GM12878 (cell line): ENCODE data around the gene ZNF385C. TPM values are rescaled to one million over a fixed set of nuclear protein-coding genes. Genes with fewer than 3 reads are reported as not detected.

ENCODE experiments used
- ATAC-seq: fragments of 200-7000 bp; cut with Tn5 transposase; 3 replicates; pipeline ENCODE4 v1.9.1; 2020; ENCODE audit warnings: mild to moderate bottlenecking, moderate library complexity
- BruUV-seq: library from RNA; stranded (reverse); fragments of 400-500 nt; replicated peaks from 2 replicates; lab custom pipeline; 2021; lab: Mats Ljungman, UMichigan
- CTCF ChIA-PET: fragments of 300-600 bp; sonication (Branson Sonifier 250); formaldehyde crosslinking; extraction: SDS; loops from one replicate; lab custom pipeline; 2021; ENCODE audit warnings: inconsistent platforms; lab: Yijun Ruan, JAX
- POLR2A ChIA-PET: fragments of 350-600 bp; formaldehyde crosslinking; extraction: SDS; loops from one replicate; lab custom pipeline; 2021; ENCODE audit warnings: inconsistent platforms; lab: Charles Lee
- RAD21 ChIA-PET: fragments of 300-600 bp; sonication (Branson Sonifier 250); formaldehyde crosslinking; loops from one replicate; lab custom pipeline; 2023; ENCODE audit warnings: antibody characterized with exemption; ENCODE audit not compliant: unreplicated experiment; lab: Charles Lee
- SMC1A ChIA-PET: fragments of 300-600 bp; sonication (Branson Sonifier 250); formaldehyde crosslinking; loops from one replicate; lab custom pipeline; 2023; ENCODE audit not compliant: unreplicated experiment, uncharacterized antibody; lab: Charles Lee
- DNase-seq: peaks from one replicate; pipeline ENCODE4 v3.0.0-alpha.2; 2011; ENCODE audit warnings: low read depth, low spot score
- FAIRE-seq: peaks from 3 replicates; lab custom pipeline; 2011; peaks lifted over from hg19 to GRCh38; lab: Jason Lieb, UNC
- H2AFZ ChIP-seq: 2 replicates; pipeline ENCODE4 v1.6.0; 2011; ENCODE audit warnings: low read depth, low read length, control low read depth; ENCODE audit not compliant: control insufficient read depth
- H3K27ac ChIP-seq: 2 replicates; pipeline ENCODE4 v1.5.1; 2011; ENCODE audit warnings: control low read depth; ENCODE audit not compliant: control insufficient read depth, insufficient read depth
- H3K27me3 ChIP-seq, 2 experiments: replicated peaks in 1 of 2; 2 replicates each; pipeline versions ENCODE4 v1.6.0 to v1.6.1; 2011; ENCODE audit warnings: low read length in 1 of 2; ENCODE audit not compliant: control insufficient read depth in 2 of 2, insufficient read depth in 2 of 2
- H3K36me3 ChIP-seq, 2 experiments: 2 replicates each; pipeline ENCODE4 v1.5.1; 2011; ENCODE audit warnings: low read length in 1 of 2; ENCODE audit not compliant: control insufficient read depth in 2 of 2, insufficient read depth in 2 of 2
- H3K4me1 ChIP-seq: 2 replicates; pipeline ENCODE4 v1.6.1; 2011; ENCODE audit warnings: mild to moderate bottlenecking, low read length, moderate library complexity, mixed read lengths; ENCODE audit not compliant: control insufficient read depth, insufficient read depth
- H3K4me2 ChIP-seq: 2 replicates; pipeline ENCODE4 v1.6.0; 2011; ENCODE audit warnings: control low read depth; ENCODE audit not compliant: control insufficient read depth, insufficient read depth
- H3K4me3 ChIP-seq: fragments of 200-600 bp; sonication (generic); 2 replicates; pipeline ENCODE4 v1.5.1; 2016
- H3K79me2 ChIP-seq: 2 replicates; pipeline ENCODE4 v1.6.0; 2011; ENCODE audit warnings: low read length; ENCODE audit not compliant: control insufficient read depth, insufficient read depth
- H3K9ac ChIP-seq: 2 replicates; pipeline ENCODE4 v1.8.0; 2011; ENCODE audit warnings: low read length, control low read depth, mixed read lengths; ENCODE audit not compliant: control insufficient read depth, insufficient read depth
- H3K9me3 ChIP-seq: replicated peaks from 3 replicates; pipeline ENCODE4 v1.5.1; 2011; ENCODE audit warnings: mild to moderate bottlenecking, low read length; ENCODE audit not compliant: control insufficient read depth, insufficient read depth
- H4K20me1 ChIP-seq: 2 replicates; pipeline ENCODE4 v1.6.0; 2011; ENCODE audit not compliant: control insufficient read depth, insufficient read depth
- BRCA1 ChIP-seq: IDR thresholded peaks from 2 replicates; pipeline ENCODE4 v1.6.1; 2011; ENCODE audit warnings: low read depth, low read length, improper control_type of control experiment
- EZH2 ChIP-seq: IDR thresholded peaks from 2 replicates; pipeline ENCODE4 v1.6.1; 2012; ENCODE audit warnings: low read depth, mild to moderate bottlenecking, control low read depth, inconsistent platforms, low read length, borderline replicate concordance; ENCODE audit not compliant: control insufficient read depth
- KAT2A ChIP-seq: conservative IDR thresholded peaks from 2 replicates; pipeline ENCODE4 v1.6.1; 2011; ENCODE audit warnings: low read depth, low read length; ENCODE audit not compliant: control insufficient read depth
- MEF2B ChIP-seq: fragments of 450-650 bp; IDR thresholded peaks from 2 replicates; pipeline ENCODE4 v1.6.1; 2018; ENCODE audit warnings: mild to moderate bottlenecking, moderate library complexity; ENCODE audit not compliant: partially characterized antibody, poor library complexity, severe bottlenecking
- MLLT1 ChIP-seq: fragments of 450-650 bp; IDR thresholded peaks from 2 replicates; pipeline ENCODE4 v1.6.1; 2016; ENCODE audit warnings: mild to moderate bottlenecking
- RCOR1 ChIP-seq: conservative IDR thresholded peaks from 2 replicates; pipeline ENCODE4 v1.6.1; 2012; ENCODE audit warnings: low read depth, low read length, improper control_type of control experiment
- REST ChIP-seq: IDR thresholded peaks from 2 replicates; pipeline ENCODE4 v1.6.1; 2012; ENCODE audit warnings: mild to moderate bottlenecking, low read depth, low read length
- SREBF1 ChIP-seq: IDR thresholded peaks from 2 replicates; pipeline ENCODE4 v1.6.1; 2012; ENCODE audit warnings: mild to moderate bottlenecking, low read length
- SUZ12 ChIP-seq: fragments of 200-600 bp; sonication (generic); IDR thresholded peaks from one replicate; pipeline ENCODE4 v1.6.1; 2018; ENCODE audit warnings: antibody characterized with exemption, mild to moderate bottlenecking; ENCODE audit not compliant: unreplicated experiment
- ZBTB11 ChIP-seq: fragments of 450-650 bp; formaldehyde crosslinking; IDR thresholded peaks from 2 replicates; pipeline ENCODE4 v1.5.0; 2022; ENCODE audit warnings: mild to moderate bottlenecking, missing genetic modification characterization
- ZNF274 ChIP-seq: IDR thresholded peaks from one replicate; pipeline ENCODE4 v1.8.0; 2011; ENCODE audit not compliant: insufficient read length, insufficient read depth
- ZNF622 ChIP-seq: fragments of 450-650 bp; IDR thresholded peaks from 2 replicates; pipeline ENCODE4 v1.6.1; 2017; ENCODE audit warnings: mild to moderate bottlenecking, inconsistent platforms
- WGBS: methylation state at CpG from one replicate; pipeline ENCODE4 v1.1.6; 2016; ENCODE audit warnings: low lambda C conversion rate; ENCODE audit not compliant: insufficient replicate concordance, insufficient coverage; ENCODE audit errors: missing lambda C conversion rate; 5-methylcytosine and 5-hydroxymethylcytosine counted together
- in situ Hi-C: fragments of 300-500 bp; cut with MboI; formaldehyde crosslinking; loops from 9 replicates; pipeline ENCODE4 v1.14.3; 2018; ENCODE audit warnings: mixed read lengths
- intact Hi-C: fragments of 100-400 bp; cut with micrococcal nuclease; formaldehyde crosslinking; loops from one replicate; pipeline ENCODE4 v1.14.2; 2022; ENCODE audit not compliant: unreplicated experiment
- polyA plus RNA-seq, 11 experiments: library from polyadenylated mRNA; depleted of rRNA in 4 of 11; unstranded in 6 of 11; stranded (reverse) in 5 of 11; fragments of >200 nt; fragmentation: Nextera tagmentation in 4 of 11; fragmentation: Illumina TruSeq in 1 of 11; extraction: Ambion mirVana in 4 of 11; extraction: Trizol in 1 of 11; gene quantifications; 1 replicate in 1 of 11; 2 replicates in 10 of 11; pipeline versions ENCODE4 v1.2.1 to v1.2.3, GENCODE V29; 2011 to 2016; ENCODE audit warnings: inconsistent platforms in 2 of 11, missing spikeins in 2 of 11, low read depth in 1 of 11
- total RNA-seq, 4 experiments: library from RNA; depleted of rRNA in 3 of 4; stranded (reverse); fragments of >200 nt in 3 of 4; fragmentation: Illumina TruSeq in 1 of 4; extraction: Trizol in 1 of 4; gene quantifications; 2 replicates each; pipeline versions ENCODE4 v1.2.1 to v1.2.3, GENCODE V29; 2013 to 2021

Gene ZNF385C
- total and polyA plus RNA-seq, 10 of the 15 experiments (the other 5 are each of a cell fraction or from before 2014, with no cell fraction given), result 0.06 to 0.20 (median 0.07) TPM; not detected in 5

- Histone ChIP-seq H2AFZ (no peak overlapping the region), H3K27me3 (no peaks in the 10 kb centered on the region), H3K4me1 (peaks cover 8% of the 10 kb centered on the region; the same call in 1 of the 2 replicates), H3K27ac (no peak overlapping the region), H3K79me2 (no peaks in the 10 kb centered on the region), H3K4me3 (no peak overlapping the region), H3K9me3 (no peaks in the 10 kb centered on the region), H3K36me3 (no peaks in the 10 kb centered on the region), H4K20me1 (no peaks in the 10 kb centered on the region), H3K9ac (no peak overlapping the region), H3K4me2 (no peak overlapping the region)
- SMC1A ChIA-PET, result interaction anchor here (1.2 kb wide), 1 partner anchor 20 kb away, joined by 3 read pairs; the partner anchor contains the start of gene NKIRAS2
- 66% methylated on average over 52 of the region's 77 CpGs for WGBS
- DNase-seq (no peak), ATAC-seq (no peak), FAIRE-seq (no peak)
- POLR2A ChIA-PET, result interaction anchor here (0.5 to 0.6 kb wide), 3 partner anchors 32 to 617 kb away, joined by 3 to 4 read pairs (median 4); no protein-coding TSS in a partner anchor
- RAD21 ChIA-PET, result interaction anchor here (1.4 kb wide), 1 partner anchor 110 kb away, joined by 4 read pairs; the partner anchor contains the start of gene ODAD4
- CTCF ChIA-PET, result interaction anchor here (1.0 to 2.4 kb wide), 3 partner anchors 15 to 74 kb away, joined by 3 to 9 read pairs (median 3); no protein-coding TSS in a partner anchor
- no TSS peak for BruUV-seq
- intact Hi-C loops, result no loop called here
- in situ Hi-C loops, result no loop called here
- TF ChIP-seq KAT2A (no peak), REST (no peak), SREBF1 (no peak), ZBTB11 (no peak), MLLT1 (no peak), ZNF274 (no peak), MEF2B (no peak), EZH2 (no peak), ZNF622 (no peak), BRCA1 (no peak), SUZ12 (no peak), RCOR1 (no peak)
These were observed 58.2 kb downstream of the ZNF385C start for GRCh38 chr17:42039794-42040763.
